GM12872 (cell line): Measurements from ENCODE around the gene ZCRB1.

ENCODE experiments used
- CTCF ChIP-seq: IDR thresholded peaks from 3 replicates; pipeline ENCODE4 v1.5.1; 2011; ENCODE audit warnings: low read depth, mild to moderate bottlenecking, low read length, moderate library complexity; ENCODE audit not compliant: insufficient read depth

ZCRB1 gene

GRCh38 chr12:42320796-42321195 lies 5.1 kb downstream of the ZCRB1 start:
- no peak for TF ChIP-seq CTCF

GRCh38 chr12:42315108-42315507 lies 10.8 kb downstream of the ZCRB1 start:
- no peak for TF ChIP-seq CTCF

GRCh38 chr12:42309996-42310395 lies 15.9 kb downstream of the ZCRB1 start:
- TF ChIP-seq CTCF = no peak

- TF ChIP-seq CTCF = no peak
Observed at GRCh38 chr12:42308390-42308789, 17.5 kb downstream of the ZCRB1 start.

- TF ChIP-seq CTCF = no peak
Observed at GRCh38 chr12:42306297-42306696, 19.6 kb downstream of the ZCRB1 start.

GRCh38 chr12:42299392-42300308 lies 26.2 kb downstream of the ZCRB1 start:
- no peak for TF ChIP-seq CTCF

GRCh38 chr12:42298887-42299286 lies 27.0 kb downstream of the ZCRB1 start:
- no peak for TF ChIP-seq CTCF
